Loucy (cell line): ENCODE data around the gene PLIN4.

ENCODE experiments used
- H2AFZ ChIP-seq: fragments of 200-600 bp; sonication (generic); 2 replicates; pipeline ENCODE4 v1.6.0; 2016; ENCODE audit warnings: antibody characterized with exemption, mild to moderate bottlenecking, low read length, moderate library complexity
- H3F3A ChIP-seq: fragments of 200-600 bp; 2 replicates; pipeline ENCODE4 v1.6.0; 2016; ENCODE audit warnings: antibody characterized with exemption, low read depth, mild to moderate bottlenecking
- H3K27me3 ChIP-seq: fragments of 200-600 bp; sonication (generic); 2 replicates; pipeline ENCODE4 v1.6.1; 2014; ENCODE audit warnings: low read length, mild to moderate bottlenecking; ENCODE audit not compliant: insufficient read depth, poor library complexity, severe bottlenecking
- H3K36me3 ChIP-seq: fragments of 200-600 bp; sonication (generic); 2 replicates; pipeline ENCODE4 v1.6.1; 2016; ENCODE audit warnings: low read length; ENCODE audit not compliant: insufficient read depth
- H3K4me1 ChIP-seq: fragments of 200-600 bp; sonication (generic); 2 replicates; pipeline ENCODE4 v1.5.1; 2014; ENCODE audit warnings: low read length, mild to moderate bottlenecking; ENCODE audit not compliant: insufficient read depth, poor library complexity, severe bottlenecking
- H3K4me2 ChIP-seq: fragments of 200-600 bp; sonication (generic); 2 replicates; pipeline ENCODE4 v1.6.0; 2014; ENCODE audit warnings: antibody characterized with exemption, low read length, low read depth, mild to moderate bottlenecking; ENCODE audit not compliant: poor library complexity, severe bottlenecking
- H3K4me3 ChIP-seq: fragments of 200-600 bp; sonication (generic); 2 replicates; pipeline ENCODE4 v1.5.1; 2014; ENCODE audit warnings: low read length, mild to moderate bottlenecking, mixed read lengths; ENCODE audit not compliant: poor library complexity, severe bottlenecking
- H3K79me2 ChIP-seq: fragments of 200-600 bp; sonication (generic); 2 replicates; pipeline ENCODE4 v1.6.1; 2014; ENCODE audit warnings: low read length; ENCODE audit not compliant: insufficient read depth
- H3K9ac ChIP-seq: fragments of 200-600 bp; sonication (generic); 2 replicates; pipeline ENCODE4 v1.6.0; 2014; ENCODE audit warnings: mild to moderate bottlenecking, low read depth, low read length, moderate library complexity; ENCODE audit not compliant: poor library complexity, severe bottlenecking
- H3K9me2 ChIP-seq: fragments of 200-600 bp; sonication (generic); replicated peaks from 2 replicates; pipeline ENCODE4 v1.6.1; 2016; ENCODE audit warnings: low read depth, low read length, mixed read lengths
- H3K9me3 ChIP-seq: fragments of 200-600 bp; sonication (generic); 2 replicates; pipeline ENCODE4 v1.6.1; 2014; ENCODE audit warnings: mild to moderate bottlenecking, antibody characterized with exemption, low read length, low read depth; ENCODE audit not compliant: insufficient read depth
- H4K20me1 ChIP-seq: fragments of 200-600 bp; sonication (generic); 2 replicates; pipeline ENCODE4 v1.6.0; 2014; ENCODE audit warnings: antibody characterized with exemption, low read length, mild to moderate bottlenecking; ENCODE audit not compliant: insufficient read depth, poor library complexity, severe bottlenecking
- EZH2phosphoT487 ChIP-seq: fragments of 200-600 bp; IDR thresholded peaks from 2 replicates; pipeline ENCODE4 v1.6.1; 2018; ENCODE audit warnings: antibody characterized with exemption, mild to moderate bottlenecking, moderate library complexity, borderline replicate concordance
- TF ChIP-seq, protein P1 (sequence below): fragments of 200-600 bp; sonication (generic); conservative IDR thresholded peaks from 2 replicates; pipeline ENCODE4 v1.5.1; 2014; ENCODE audit warnings: mild to moderate bottlenecking, antibody characterized with exemption, low read length

PLIN4 gene

DNA sequence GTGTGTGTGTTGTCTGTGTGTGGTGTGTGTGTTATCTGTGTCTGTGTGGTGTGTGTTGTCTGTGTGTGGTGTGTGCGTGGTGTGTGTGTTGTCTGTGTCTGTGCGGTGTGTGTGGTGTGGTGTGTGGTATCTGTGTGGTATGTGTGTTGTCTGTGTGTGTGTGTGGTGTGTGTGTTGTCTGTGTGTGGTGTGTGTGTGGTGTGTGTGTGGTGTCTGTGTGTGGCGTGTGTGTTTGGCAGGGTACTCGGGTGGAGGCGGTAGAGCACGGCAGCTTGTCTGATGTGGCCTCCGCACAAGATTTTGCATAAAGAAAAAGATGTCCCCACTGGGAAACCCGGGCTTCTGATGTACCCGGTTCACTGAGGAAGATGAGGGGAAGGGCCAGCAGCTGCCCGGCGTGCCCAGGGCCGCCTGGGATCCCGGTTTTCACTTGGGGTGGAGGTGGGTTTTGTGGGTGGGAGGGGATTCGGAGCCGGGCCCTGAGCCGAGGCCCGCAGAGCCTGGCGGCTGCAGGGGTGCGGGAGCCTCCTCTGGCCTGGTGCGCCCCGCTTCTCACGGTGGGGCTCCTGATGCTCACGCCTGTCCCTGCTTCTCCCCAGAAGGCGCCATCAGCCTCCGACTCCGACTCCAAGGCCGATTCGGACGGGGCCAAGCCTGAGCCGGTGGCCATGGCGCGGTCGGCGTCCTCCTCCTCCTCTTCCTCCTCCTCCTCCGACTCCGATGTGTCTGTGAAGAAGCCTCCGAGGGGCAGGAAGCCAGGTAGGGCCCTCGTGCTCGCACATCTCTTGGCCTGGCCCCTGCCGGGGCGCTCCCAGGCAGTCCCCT, 25.0 kb downstream of the PLIN4 start:
- no peaks in the 10 kb centered on the region for H4K20me1 ChIP-seq
- no peaks in the 10 kb centered on the region for H3K79me2 ChIP-seq
- no peaks in the 10 kb centered on the region for H3F3A ChIP-seq
- H3K9me2 ChIP-seq = no peaks in the 10 kb centered on the region
- no peak overlapping the region for H3K4me2 ChIP-seq
- no peak overlapping the region for H3K9ac ChIP-seq
- H3K9me3 ChIP-seq = no peaks in the 10 kb centered on the region
- no peak for TF ChIP-seq EZH2phosphoT487
- TF ChIP-seq, protein P1, sequence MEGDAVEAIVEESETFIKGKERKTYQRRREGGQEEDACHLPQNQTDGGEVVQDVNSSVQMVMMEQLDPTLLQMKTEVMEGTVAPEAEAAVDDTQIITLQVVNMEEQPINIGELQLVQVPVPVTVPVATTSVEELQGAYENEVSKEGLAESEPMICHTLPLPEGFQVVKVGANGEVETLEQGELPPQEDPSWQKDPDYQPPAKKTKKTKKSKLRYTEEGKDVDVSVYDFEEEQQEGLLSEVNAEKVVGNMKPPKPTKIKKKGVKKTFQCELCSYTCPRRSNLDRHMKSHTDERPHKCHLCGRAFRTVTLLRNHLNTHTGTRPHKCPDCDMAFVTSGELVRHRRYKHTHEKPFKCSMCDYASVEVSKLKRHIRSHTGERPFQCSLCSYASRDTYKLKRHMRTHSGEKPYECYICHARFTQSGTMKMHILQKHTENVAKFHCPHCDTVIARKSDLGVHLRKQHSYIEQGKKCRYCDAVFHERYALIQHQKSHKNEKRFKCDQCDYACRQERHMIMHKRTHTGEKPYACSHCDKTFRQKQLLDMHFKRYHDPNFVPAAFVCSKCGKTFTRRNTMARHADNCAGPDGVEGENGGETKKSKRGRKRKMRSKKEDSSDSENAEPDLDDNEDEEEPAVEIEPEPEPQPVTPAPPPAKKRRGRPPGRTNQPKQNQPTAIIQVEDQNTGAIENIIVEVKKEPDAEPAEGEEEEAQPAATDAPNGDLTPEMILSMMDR = no peak
- no peak overlapping the region for H3K4me3 ChIP-seq
- H3K36me3 ChIP-seq = peaks cover 55% of the 10 kb centered on the region; the same call in 1 of the 2 replicates
- no peaks in the 10 kb centered on the region for H3K4me1 ChIP-seq
- H2AFZ ChIP-seq = no peak overlapping the region
- H3K27me3 ChIP-seq = no peaks in the 10 kb centered on the region

DNA sequence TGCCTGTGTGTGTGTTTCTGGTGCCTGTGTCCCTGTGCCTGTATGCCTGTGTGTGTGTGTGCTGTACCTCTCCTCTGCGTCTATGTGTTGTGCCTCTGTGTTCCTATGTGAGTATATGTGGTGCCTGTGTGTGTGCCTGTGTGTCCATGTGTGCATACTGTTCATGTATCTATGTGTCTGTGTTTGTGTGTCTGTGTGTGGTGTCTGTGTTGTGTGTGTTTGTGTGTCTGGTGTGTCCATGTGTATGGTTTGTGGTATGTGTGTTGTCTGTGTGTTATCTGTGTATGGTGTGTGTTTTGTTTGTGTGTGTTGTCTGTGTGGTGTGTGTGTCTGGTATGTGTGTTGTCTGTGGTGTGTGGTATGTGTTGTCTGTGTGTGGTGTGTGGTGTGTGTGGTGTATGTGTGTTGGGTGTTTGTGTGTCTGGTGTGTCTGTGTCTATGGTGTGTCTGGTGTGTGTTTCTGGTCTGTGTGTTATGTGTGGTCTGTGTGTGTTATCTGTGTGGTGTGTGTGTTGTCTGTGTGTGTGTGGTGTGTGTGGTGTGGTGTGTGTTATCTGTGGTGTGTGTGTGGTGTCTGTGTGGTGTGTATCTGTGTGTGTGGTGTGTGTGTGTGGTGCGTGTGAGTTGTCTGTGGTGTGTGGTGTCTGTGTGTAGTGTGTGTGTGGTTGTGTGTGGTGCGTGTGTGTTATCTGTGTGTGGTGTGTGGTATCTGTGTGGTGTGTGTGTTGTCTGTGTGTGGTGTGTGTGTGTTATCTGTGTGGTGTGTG, 25.8 kb downstream of the PLIN4 start:
- H3K36me3 ChIP-seq = peaks cover 47% of the 10 kb centered on the region; the same call in 1 of the 2 replicates
- no peaks in the 10 kb centered on the region for H3K4me1 ChIP-seq
- H3F3A ChIP-seq = no peaks in the 10 kb centered on the region
- H4K20me1 ChIP-seq = no peaks in the 10 kb centered on the region
- no peaks in the 10 kb centered on the region for H3K9me2 ChIP-seq
- no peaks in the 10 kb centered on the region for H3K79me2 ChIP-seq
- TF ChIP-seq EZH2phosphoT487 = no peak
- TF ChIP-seq, protein P1 = no peak
- H2AFZ ChIP-seq = no peak overlapping the region
- H3K4me3 ChIP-seq = no peak overlapping the region
- no peaks in the 10 kb centered on the region for H3K9me3 ChIP-seq
- no peaks in the 10 kb centered on the region for H3K27me3 ChIP-seq
- H3K4me2 ChIP-seq = no peak overlapping the region
- no peak overlapping the region for H3K9ac ChIP-seq

DNA sequence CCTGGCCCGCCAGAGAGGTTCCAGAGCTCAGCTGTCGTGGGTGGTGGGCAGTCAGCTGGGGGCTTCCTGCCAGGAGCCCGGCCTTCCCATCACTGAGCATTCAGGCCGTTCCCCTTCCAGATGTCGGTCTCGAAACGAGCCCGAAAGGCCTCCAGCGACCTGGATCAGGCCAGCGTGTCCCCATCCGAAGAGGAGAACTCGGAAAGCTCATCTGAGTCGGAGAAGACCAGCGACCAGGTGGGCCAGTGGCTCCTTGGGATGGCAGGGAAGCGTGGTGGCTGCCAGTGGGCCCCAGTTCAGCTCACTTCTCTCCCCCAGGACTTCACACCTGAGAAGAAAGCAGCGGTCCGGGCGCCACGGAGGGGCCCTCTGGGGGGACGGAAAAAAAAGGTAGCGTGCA, 26.8 kb downstream of the PLIN4 start:
- Histone ChIP-seq H3K36me3 (peaks cover 44% of the 10 kb centered on the region; the same call in 1 of the 2 replicates), H2AFZ (no peak overlapping the region), H3F3A (no peaks in the 10 kb centered on the region), H3K79me2 (no peaks in the 10 kb centered on the region), H3K4me2 (no peak overlapping the region), H3K9me2 (no peaks in the 10 kb centered on the region), H3K27me3 (no peaks in the 10 kb centered on the region), H3K4me3 (no peak overlapping the region), H3K9me3 (no peaks in the 10 kb centered on the region), H3K9ac (no peak overlapping the region), H3K4me1 (no peaks in the 10 kb centered on the region), H4K20me1 (no peaks in the 10 kb centered on the region)
- TF ChIP-seq EZH2phosphoT487 = no peak
- TF ChIP-seq, protein P1 = no peak
